ENCODE measurements around the gene LIMK2.

LIMK2 gene

DNA sequence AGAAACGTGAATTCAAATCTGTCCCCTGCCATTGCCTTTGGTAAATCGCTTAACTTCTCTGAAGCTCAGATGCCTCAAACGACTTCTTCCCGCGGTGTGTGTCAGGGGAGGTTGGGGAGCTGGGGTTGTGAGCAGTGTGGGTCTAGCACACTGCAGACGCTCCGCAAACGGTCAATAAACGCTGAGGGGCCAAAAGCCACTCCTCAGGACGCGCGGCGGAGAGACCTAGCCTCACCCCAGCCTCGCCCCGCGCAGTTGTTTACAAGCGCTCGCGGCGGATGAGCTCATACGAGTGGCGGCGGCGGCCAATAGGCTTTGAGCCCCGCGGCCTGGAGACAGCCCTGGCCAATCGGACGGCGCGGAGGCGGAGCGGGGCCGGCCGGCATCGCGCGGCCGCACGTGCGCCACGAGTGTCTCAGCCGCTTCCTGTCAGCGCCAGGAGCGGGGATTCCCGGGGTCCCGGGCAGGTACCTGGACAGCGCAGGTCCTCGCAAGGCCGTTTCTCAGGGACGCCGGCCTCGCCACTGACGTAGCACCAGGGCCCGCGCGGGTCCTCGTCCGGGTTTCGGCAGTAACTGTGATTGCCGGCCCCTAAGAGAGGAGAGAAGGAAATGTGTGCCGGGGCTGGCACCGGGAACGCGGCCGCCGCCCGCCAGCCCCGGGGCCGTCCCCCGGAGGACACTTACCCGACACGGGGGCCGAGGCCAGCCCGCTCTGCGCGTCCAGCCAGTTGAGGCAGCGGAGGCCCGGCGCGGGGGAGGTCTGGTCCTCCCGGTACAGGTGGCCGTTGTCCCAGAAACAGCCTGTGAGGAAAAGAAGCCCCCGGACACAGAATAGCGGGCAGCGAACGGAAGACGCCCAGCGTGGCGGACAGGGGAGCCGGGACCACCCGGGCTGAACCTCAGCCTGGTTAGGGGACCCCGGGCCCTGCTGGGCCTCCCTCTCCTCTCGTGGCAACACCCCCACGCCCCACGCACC is 78.7 kb downstream of the LIMK2 start:
- TF ChIP-seq ZFX (IDR thresholded peaks at IDR 0.05) = no peak
- TF ChIP-seq, protein P1, sequence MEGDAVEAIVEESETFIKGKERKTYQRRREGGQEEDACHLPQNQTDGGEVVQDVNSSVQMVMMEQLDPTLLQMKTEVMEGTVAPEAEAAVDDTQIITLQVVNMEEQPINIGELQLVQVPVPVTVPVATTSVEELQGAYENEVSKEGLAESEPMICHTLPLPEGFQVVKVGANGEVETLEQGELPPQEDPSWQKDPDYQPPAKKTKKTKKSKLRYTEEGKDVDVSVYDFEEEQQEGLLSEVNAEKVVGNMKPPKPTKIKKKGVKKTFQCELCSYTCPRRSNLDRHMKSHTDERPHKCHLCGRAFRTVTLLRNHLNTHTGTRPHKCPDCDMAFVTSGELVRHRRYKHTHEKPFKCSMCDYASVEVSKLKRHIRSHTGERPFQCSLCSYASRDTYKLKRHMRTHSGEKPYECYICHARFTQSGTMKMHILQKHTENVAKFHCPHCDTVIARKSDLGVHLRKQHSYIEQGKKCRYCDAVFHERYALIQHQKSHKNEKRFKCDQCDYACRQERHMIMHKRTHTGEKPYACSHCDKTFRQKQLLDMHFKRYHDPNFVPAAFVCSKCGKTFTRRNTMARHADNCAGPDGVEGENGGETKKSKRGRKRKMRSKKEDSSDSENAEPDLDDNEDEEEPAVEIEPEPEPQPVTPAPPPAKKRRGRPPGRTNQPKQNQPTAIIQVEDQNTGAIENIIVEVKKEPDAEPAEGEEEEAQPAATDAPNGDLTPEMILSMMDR (conservative IDR thresholded peaks at IDR 0.05) = no peak
- peak overlapping the region; percentile 61 for H3K27ac ChIP-seq

DNA sequence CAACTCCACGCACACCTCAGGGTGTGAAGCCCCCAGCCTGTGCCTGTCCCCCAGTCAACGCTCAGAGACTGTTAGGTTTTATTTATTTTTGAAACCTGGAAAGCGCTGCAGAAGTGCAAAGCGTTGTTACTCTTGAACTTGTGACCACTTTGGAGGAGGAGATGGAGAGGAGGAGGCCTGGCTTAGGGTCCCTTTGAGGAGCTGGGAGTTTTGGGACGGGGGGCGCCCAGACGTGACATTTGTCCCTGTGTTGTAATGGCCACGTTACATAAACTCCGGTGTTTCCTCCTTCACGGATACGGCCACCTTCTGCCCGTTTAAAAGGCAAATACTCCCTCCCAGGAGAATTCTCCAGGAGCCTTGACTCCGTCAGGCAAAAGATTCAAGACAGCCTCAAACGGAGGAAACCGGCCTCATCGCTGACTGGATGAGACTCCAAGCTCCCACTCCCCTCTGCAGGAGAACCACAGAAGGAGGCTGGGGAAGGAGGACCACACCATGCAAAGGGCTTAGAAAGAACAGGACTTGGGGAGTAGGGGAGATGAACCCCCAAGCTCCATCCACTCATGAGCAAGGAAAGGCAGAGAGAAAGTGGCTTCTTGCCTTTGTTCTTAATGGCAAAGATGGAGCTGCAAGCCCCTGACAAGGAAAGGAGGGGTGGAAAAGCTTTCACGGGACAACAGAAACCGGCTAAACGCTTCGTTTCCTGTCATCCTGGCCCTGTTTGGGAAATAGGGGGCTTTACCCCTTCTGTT is 79.6 kb downstream of the LIMK2 start:
- H3K27ac ChIP-seq = peak overlapping the region; percentile 61
- TF ChIP-seq, protein P1 (conservative IDR thresholded peaks at IDR 0.05) = no peak
- no peak for TF ChIP-seq ZFX (IDR thresholded peaks at IDR 0.05)

DNA sequence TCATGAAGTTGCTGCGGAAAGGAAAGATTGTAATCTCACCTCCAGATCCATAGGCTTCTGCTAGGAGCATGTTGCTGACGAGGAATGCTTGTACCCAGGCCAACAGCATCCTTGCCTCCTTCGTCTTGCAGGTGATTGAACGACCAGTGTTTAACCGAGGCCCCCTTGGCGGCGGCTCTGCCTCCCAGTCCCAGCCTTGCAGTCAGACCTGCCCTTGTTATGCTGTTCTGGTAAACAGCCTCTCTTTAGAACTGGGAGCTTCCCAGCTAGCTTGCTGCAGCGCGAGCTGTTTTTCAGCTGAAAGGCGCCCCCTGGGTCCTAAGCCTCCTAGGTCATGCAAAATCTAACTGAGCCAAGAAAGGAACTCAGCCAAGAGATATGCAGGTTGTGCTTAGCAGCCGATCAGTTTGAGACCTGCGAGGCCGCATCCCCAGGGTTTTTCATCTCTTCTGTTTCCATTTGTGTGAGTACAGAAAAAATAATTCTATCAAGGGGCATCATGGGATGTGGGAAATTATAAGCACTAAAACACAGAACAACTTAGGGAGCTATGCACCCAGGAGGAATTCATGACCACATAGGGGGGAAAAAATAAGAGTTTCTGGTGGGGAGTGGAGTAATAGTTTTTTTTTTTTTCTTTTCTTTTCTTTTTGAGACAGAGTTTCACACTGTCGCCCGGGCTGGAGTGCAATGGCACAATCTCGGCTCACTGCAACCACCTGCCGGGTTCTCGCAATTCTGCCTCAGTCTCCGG is 80.3 kb downstream of the LIMK2 start, which contains the start of gene PIK3IP1:
TSS of gene PIK3IP1 (minus strand) at position 253 of the 754 bp plus-strand sequence. CDS start at position 109, 144 bp downstream.
- TF ChIP-seq ZFX (IDR thresholded peaks at IDR 0.05) = no peak
- TF ChIP-seq, protein P1 (conservative IDR thresholded peaks at IDR 0.05) = peak; percentile 71
- H3K27ac ChIP-seq = peak within 1 kb of the TSS; percentile 61

DNA sequence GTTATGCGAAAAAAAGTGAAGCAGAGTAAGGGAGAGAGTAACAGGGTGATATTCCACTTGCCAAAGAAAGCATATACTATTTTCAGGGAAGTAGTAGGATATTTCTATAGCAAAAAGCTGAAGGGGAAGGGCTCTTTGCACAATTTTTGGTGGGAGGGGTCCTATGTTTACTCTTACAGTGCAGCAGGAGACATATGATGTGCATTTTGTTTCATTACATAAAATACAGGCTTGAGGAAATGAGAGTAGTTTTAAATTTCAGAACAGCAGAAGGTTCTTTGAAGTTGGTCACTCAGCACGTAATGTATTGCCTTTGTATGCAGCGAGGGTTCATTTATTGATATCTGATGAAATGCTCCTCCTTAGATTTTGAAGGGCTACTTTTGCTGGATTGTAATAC is 83.3 kb downstream of the LIMK2 start:
- no peak for TF ChIP-seq ZFX (IDR thresholded peaks at IDR 0.05)
- TF ChIP-seq, protein P1 (conservative IDR thresholded peaks at IDR 0.05) = no peak
- no peak overlapping the region for H3K27ac ChIP-seq

DNA sequence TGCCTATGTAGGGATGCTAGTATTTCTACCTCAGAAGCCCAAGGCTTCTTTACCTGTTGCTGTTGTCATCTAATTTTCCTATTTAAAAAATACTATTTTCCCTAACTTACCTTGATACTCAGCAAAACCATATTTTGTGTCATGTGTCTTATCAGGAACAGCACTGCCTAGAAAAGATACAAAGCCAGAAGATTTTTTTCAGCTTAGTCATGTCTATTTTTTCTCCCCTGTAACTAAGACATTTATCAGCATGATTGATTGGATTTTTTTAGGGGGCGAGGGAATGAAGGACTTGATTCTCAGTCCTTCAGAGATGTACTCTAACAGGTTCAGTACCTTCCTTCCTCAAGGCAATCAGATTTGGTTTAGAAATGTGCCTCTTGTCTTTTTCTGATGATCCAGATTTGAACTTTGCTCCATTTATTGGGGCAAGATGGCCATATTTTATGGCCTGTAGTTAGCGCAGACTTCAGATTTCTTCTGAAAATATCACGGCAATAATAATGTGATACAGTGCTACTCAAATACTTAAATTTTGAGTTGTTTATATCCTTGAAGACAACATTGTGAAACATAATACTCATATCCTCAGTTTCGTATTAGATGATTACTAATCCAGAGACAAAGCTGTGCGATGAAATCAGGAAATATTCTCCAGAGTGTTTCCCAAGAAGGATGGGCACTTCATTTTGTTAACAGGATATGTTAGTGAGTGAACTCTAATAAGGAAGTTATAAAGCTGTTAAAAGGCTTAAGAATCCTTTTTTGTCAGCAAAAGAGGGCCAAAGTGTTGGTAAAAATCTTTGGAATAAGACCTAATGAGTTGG is 83.9 kb downstream of the LIMK2 start:
- no peak overlapping the region for H3K27ac ChIP-seq
- TF ChIP-seq, protein P1 (conservative IDR thresholded peaks at IDR 0.05) = no peak

DNA sequence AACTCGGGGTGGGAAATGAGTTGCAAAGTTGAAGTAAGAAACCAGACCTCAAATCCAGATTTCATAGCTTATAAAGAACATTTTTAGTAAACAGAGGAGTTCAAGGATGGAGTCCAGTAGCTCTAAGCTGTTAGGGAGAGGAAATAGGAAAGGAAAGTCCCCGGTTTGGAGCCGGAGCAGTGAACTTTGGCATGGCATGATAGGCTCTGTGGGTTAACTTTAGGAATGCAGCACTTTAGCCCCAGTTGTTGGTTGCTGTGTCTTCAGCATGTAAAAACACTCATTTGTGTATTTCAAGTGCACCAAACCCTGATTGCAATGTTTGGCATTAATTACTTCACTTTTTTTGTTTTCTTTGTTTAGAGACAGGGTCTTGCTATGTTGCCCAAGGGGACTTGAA is 88.8 kb downstream of the LIMK2 start:
- TF ChIP-seq, protein P1 (conservative IDR thresholded peaks at IDR 0.05) = no peak
- TF ChIP-seq ZFX (IDR thresholded peaks at IDR 0.05) = no peak
- H3K27ac ChIP-seq = no peak overlapping the region

All from C4-2B (cell line).